K562 (cell line): Measurements from ENCODE around the gene KRT8.

Experiments used
- ELK1 ChIP-seq: sonication (generic); formaldehyde crosslinking; IDR thresholded peaks from 2 replicates; pipeline ENCODE4 v1.8.1; 2022; ENCODE audit warnings: missing genetic modification reagents
- HNRNPLL ChIP-seq: fragments of 200-400 bp; formaldehyde crosslinking; IDR thresholded peaks from 2 replicates; pipeline ENCODE4 v1.6.1; 2017; ENCODE audit warnings: low read length, low read depth, mild to moderate bottlenecking; ENCODE audit not compliant: poor library complexity, severe bottlenecking
- NBN ChIP-seq: fragments of 450-650 bp; IDR thresholded peaks from 2 replicates; pipeline ENCODE4 v1.6.1; 2016; ENCODE audit warnings: low read depth, mild to moderate bottlenecking
- PML ChIP-seq: IDR thresholded peaks from 2 replicates; pipeline ENCODE4 v1.6.1; 2012; ENCODE audit warnings: low read length, inconsistent platforms

DNA sequence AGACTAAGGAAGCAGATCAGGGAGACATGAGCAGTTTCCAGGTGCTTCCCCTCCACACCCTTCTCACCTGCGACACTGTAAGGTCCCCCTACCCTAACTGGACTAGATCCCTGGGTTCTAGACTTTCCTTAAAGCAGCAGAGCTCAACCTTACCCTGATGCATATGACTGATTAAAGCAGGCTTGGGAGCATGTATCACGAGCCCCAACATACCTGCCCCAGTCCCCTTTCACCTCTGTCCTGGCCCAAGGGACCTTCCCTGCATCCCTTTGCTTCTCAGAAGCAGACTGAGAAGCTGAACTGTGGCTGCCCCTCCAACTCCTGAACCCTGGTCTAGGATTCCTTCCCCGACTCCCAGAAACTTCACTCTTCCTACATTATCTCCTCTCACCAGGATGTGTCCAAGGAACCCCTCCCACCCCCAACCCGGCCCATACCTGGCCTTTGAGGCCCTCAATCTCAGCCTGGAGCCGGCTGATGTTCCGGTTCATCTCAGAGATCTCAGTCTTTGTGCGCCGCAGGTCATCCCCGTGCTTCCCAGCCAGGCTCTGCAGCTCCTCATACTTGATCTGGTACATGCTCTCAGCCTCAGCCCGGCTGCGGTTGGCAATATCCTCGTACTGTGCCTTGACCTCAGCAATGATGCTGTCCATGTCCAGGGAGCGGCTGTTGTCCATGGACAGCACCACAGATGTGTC is 5.4 kb downstream of the KRT8 start:
- TF ChIP-seq PML (no peak), ELK1 (CRISPR knock-in tag) (no peak), HNRNPLL (no peak), NBN (no peak)
